Measurements from ENCODE around the gene GCFC2. TPM values are rescaled to one million over a fixed set of nuclear protein-coding genes. Genes with fewer than 3 reads are reported as not detected.
A peak's percentile ranks its signal among the peaks of the same experiment; 100 is the strongest.

Gene GCFC2
- total RNA-seq, 1 experiment from 2014 or later: 24.5 TPM

- no TSS peak for BruUV-seq (replicated peaks)
- no peak overlapping the region for H3K4me3 ChIP-seq (ENCODE audit: low read length)
- H3K9ac ChIP-seq (ENCODE audit: low read length): no peak overlapping the region
- no peaks in the 10 kb centered on the region for H3K4me1 ChIP-seq (ENCODE audit: insufficient read depth, low read length)
- H4K20me1 ChIP-seq (ENCODE audit: low read length): no peaks in the 10 kb centered on the region
- TF ChIP-seq CTCF (conservative IDR thresholded peaks at IDR 0.05; ENCODE audit: low read depth, low read length) (no peak), EZH2phosphoT487 (IDR thresholded peaks at IDR 0.05; ENCODE audit: borderline replicate concordance, low read length) (no peak), EZH2 (IDR thresholded peaks at IDR 0.05; ENCODE audit: low read length, unreplicated experiment) (no peak)
- H3K36me3 ChIP-seq (ENCODE audit: low read depth, low read length): peaks cover 75% of the 10 kb centered on the region
- ATAC-seq: no peak
- H3K27ac ChIP-seq (ENCODE audit: low read length): no peak overlapping the region
- no peaks in the 10 kb centered on the region for H3F3A ChIP-seq (ENCODE audit: low read length, unreplicated experiment)
- ChIA-PET CTCF (no interaction called here), POLR2A (ENCODE audit: unreplicated experiment) (no interaction called here)
- H3K27me3 ChIP-seq (ENCODE audit: low read length): no peaks in the 10 kb centered on the region
- intact Hi-C loops (cut with micrococcal nuclease): no loop called here
- peaks cover 7% of the 10 kb centered on the region; the same call in 1 of the 2 replicates for H3K79me2 ChIP-seq (ENCODE audit: low read length)
- no peak overlapping the region for H3K4me2 ChIP-seq (ENCODE audit: low read length)
- no peak for DNase-seq
- no peak overlapping the region for H2AFZ ChIP-seq (ENCODE audit: low read length)
- no peaks in the 10 kb centered on the region for H3K9me2 ChIP-seq (replicated peaks; ENCODE audit: low read length)
- H3K9me3 ChIP-seq (ENCODE audit: low read length): no peaks in the 10 kb centered on the region
Observed at GRCh38 chr2:75656563-75656962, 54.2 kb downstream of the GCFC2 start.

GRCh38 chr2:75655861-75656260, 54.9 kb downstream of the GCFC2 start:
- no peaks in the 10 kb centered on the region for H3F3A ChIP-seq (ENCODE audit: low read length, unreplicated experiment)
- POLR2A ChIA-PET (ENCODE audit: unreplicated experiment): no interaction called here
- H3K9ac ChIP-seq (ENCODE audit: low read length): no peak overlapping the region
- intact Hi-C loops (cut with micrococcal nuclease): no loop called here
- no peaks in the 10 kb centered on the region for H4K20me1 ChIP-seq (ENCODE audit: low read length)
- H2AFZ ChIP-seq (ENCODE audit: low read length): no peak overlapping the region
- H3K36me3 ChIP-seq (ENCODE audit: low read depth, low read length): peaks cover 77% of the 10 kb centered on the region
- no peak for DNase-seq
- H3K27me3 ChIP-seq (ENCODE audit: low read length): no peaks in the 10 kb centered on the region
- TF ChIP-seq EZH2phosphoT487 (IDR thresholded peaks at IDR 0.05; ENCODE audit: borderline replicate concordance, low read length) (no peak), CTCF (conservative IDR thresholded peaks at IDR 0.05; ENCODE audit: low read depth, low read length) (no peak), EZH2 (IDR thresholded peaks at IDR 0.05; ENCODE audit: low read length, unreplicated experiment) (no peak)
- BruUV-seq (replicated peaks): no TSS peak
- ATAC-seq: no peak
- H3K9me3 ChIP-seq (ENCODE audit: low read length): no peaks in the 10 kb centered on the region
- H3K79me2 ChIP-seq (ENCODE audit: low read length): peaks cover 7% of the 10 kb centered on the region; the same call in 1 of the 2 replicates
- H3K27ac ChIP-seq (ENCODE audit: low read length): no peak overlapping the region
- H3K4me3 ChIP-seq (ENCODE audit: low read length): no peak overlapping the region
- H3K9me2 ChIP-seq (replicated peaks; ENCODE audit: low read length): no peaks in the 10 kb centered on the region
- H3K4me2 ChIP-seq (ENCODE audit: low read length): no peak overlapping the region
- CTCF ChIA-PET: no interaction called here
- no peaks in the 10 kb centered on the region for H3K4me1 ChIP-seq (ENCODE audit: insufficient read depth, low read length)

- Histone ChIP-seq H3K79me2 (ENCODE audit: low read length) (peaks cover 9% of the 10 kb centered on the region), H4K20me1 (ENCODE audit: low read length) (no peaks in the 10 kb centered on the region), H3K9ac (ENCODE audit: low read length) (no peak overlapping the region), H3K4me1 (ENCODE audit: insufficient read depth, low read length) (no peaks in the 10 kb centered on the region), H3K36me3 (ENCODE audit: low read depth, low read length) (peaks cover 71% of the 10 kb centered on the region), H3K27ac (ENCODE audit: low read length) (no peak overlapping the region), H3K4me3 (ENCODE audit: low read length) (no peak overlapping the region), H2AFZ (ENCODE audit: low read length) (no peak overlapping the region), H3K9me2 (replicated peaks; ENCODE audit: low read length) (no peaks in the 10 kb centered on the region), H3K9me3 (ENCODE audit: low read length) (no peaks in the 10 kb centered on the region), H3K4me2 (ENCODE audit: low read length) (no peak overlapping the region), H3F3A (ENCODE audit: low read length, unreplicated experiment) (no peaks in the 10 kb centered on the region), H3K27me3 (ENCODE audit: low read length) (no peaks in the 10 kb centered on the region)
- no peak for ATAC-seq
- intact Hi-C loops (cut with micrococcal nuclease): no loop called here
- BruUV-seq (replicated peaks): no TSS peak
- ChIA-PET CTCF (no interaction called here), POLR2A (ENCODE audit: unreplicated experiment) (no interaction called here)
- TF ChIP-seq CTCF (conservative IDR thresholded peaks at IDR 0.05; ENCODE audit: low read depth, low read length) (0 out of 2 replicates have a peak, but pooled peaks have one; percentile 19), EZH2 (IDR thresholded peaks at IDR 0.05; ENCODE audit: low read length, unreplicated experiment) (no peak)
- no peak for DNase-seq
Observed at GRCh38 chr2:75654012-75654411, 56.7 kb downstream of the GCFC2 start.
